K562 (cell line): ENCODE measurements around the gene KCNG1. TPM values are rescaled to one million over a fixed set of nuclear protein-coding genes. Genes with fewer than 3 reads are reported as not detected.
A peak's percentile ranks its signal among the peaks of the same experiment; 100 is the strongest.

Experiments
- ATAC-seq: fragments of 200-7000 bp; cut with Tn5 transposase; 3 replicates; pipeline ENCODE4 v1.9.1; 2020; ENCODE audit warnings: moderate library complexity
- BruUV-seq: library from RNA; stranded (reverse); fragments of 400-500 nt; replicated peaks from 2 replicates; lab custom pipeline; 2021; lab: Mats Ljungman, UMichigan
- CTCF ChIA-PET: fragments of 300-600 bp; formaldehyde crosslinking; extraction: SDS; loops from one replicate; lab custom pipeline; 2021; ENCODE audit warnings: low intra/inter-chr PET ratio; lab: Yijun Ruan, JAX
- POLR2A ChIA-PET: fragments of 300-600, 350-650 bp; sonication (Branson Sonifier 250); formaldehyde crosslinking; extraction: SDS; loops from one replicate; lab custom pipeline; 2021; ENCODE audit warnings: antibody characterized with exemption, inconsistent platforms; lab: Yijun Ruan, JAX
- DNase-seq, 4 experiments: peaks; one replicate each; pipeline versions ENCODE4 v3.0.0 to v3.0.0-alpha.2; 2011 to 2018; ENCODE audit warnings: low spot score in 3 of 4, mixed read lengths in 3 of 4; ENCODE audit errors: extremely low read depth in 1 of 4
- FAIRE-seq: peaks from 2 replicates; lab custom pipeline; 2011; peaks lifted over from hg19 to GRCh38; lab: Jason Lieb, UNC
- H2AFZ ChIP-seq: 2 replicates; pipeline ENCODE4 v1.6.0; 2011; ENCODE audit warnings: low read depth, low read length, control low read depth, inconsistent platforms
- H3K27ac ChIP-seq: fragments of 200-600 bp; 3 replicates; pipeline ENCODE4 v1.8.0; 2011; ENCODE audit warnings: low read depth, mild to moderate bottlenecking, control low read depth, inconsistent platforms, low read length, moderate library complexity, mixed read lengths; ENCODE audit errors: extremely low read depth
- H3K27me3 ChIP-seq, 2 experiments: fragments of 300-600 bp in 1 of 2; 2 replicates in 1 of 2; 3 replicates in 1 of 2; pipeline versions ENCODE4 v1.6.0 to v1.8.0; 2011; ENCODE audit warnings: inconsistent platforms in 2 of 2, low read length in 2 of 2, mild to moderate bottlenecking in 1 of 2, mixed read lengths in 1 of 2, moderate library complexity in 1 of 2; ENCODE audit not compliant: control insufficient read depth in 2 of 2, insufficient read depth in 2 of 2
- H3K36me3 ChIP-seq: fragments of 300-600 bp; 3 replicates; pipeline ENCODE4 v1.8.0; 2011; ENCODE audit warnings: mild to moderate bottlenecking, low read length, inconsistent platforms; ENCODE audit not compliant: control insufficient read depth, insufficient read depth
- H3K4me1 ChIP-seq, 2 experiments: fragments of 200-600 bp in 1 of 2; replicated peaks in 1 of 2; 2 replicates in 1 of 2; 3 replicates in 1 of 2; pipeline versions ENCODE4 v1.5.1 to v1.8.0; 2011; ENCODE audit warnings: inconsistent platforms in 2 of 2, low read length in 2 of 2, mild to moderate bottlenecking in 1 of 2, mixed read lengths in 1 of 2, moderate library complexity in 1 of 2; ENCODE audit not compliant: control insufficient read depth in 2 of 2, insufficient read depth in 2 of 2
- H3K4me2 ChIP-seq: 2 replicates; pipeline ENCODE4 v1.6.1; 2011; ENCODE audit warnings: low read length, control low read depth, inconsistent platforms, mixed read lengths; ENCODE audit not compliant: insufficient read depth
- H3K4me3 ChIP-seq: fragments of 200-600 bp; sonication (generic), shearing (Covaris generic); 2 replicates; pipeline ENCODE4 v1.5.1; 2016; ENCODE audit warnings: control low read depth, inconsistent platforms
- H3K79me2 ChIP-seq: fragments of 200-600 bp; 3 replicates; pipeline ENCODE4 v1.8.0; 2011; ENCODE audit warnings: low read length, inconsistent platforms; ENCODE audit not compliant: control insufficient read depth, insufficient read depth
- H3K9ac ChIP-seq, 2 experiments: 2 replicates each; pipeline versions ENCODE4 v1.6.0 to v1.6.1; 2011; ENCODE audit warnings: low read depth in 2 of 2, low read length in 2 of 2, control low read depth in 1 of 2, inconsistent platforms in 1 of 2, mild to moderate bottlenecking in 1 of 2, mixed read lengths in 1 of 2; ENCODE audit not compliant: insufficient read depth in 1 of 2
- H3K9me1 ChIP-seq: one replicate; pipeline ENCODE4 v1.6.0; 2011; ENCODE audit warnings: inconsistent platforms, mild to moderate bottlenecking, low read length, moderate library complexity; ENCODE audit not compliant: control insufficient read depth, insufficient read depth
- H3K9me3 ChIP-seq: replicated peaks from 2 replicates; pipeline ENCODE4 v1.5.1; 2011; ENCODE audit warnings: low read depth, low read length, inconsistent platforms; ENCODE audit not compliant: control insufficient read depth, insufficient read depth
- H4K20me1 ChIP-seq: replicated peaks from 2 replicates; pipeline ENCODE4 v1.6.1; 2011; ENCODE audit warnings: low read length, inconsistent platforms, mixed read lengths; ENCODE audit not compliant: control insufficient read depth, insufficient read depth
- ARID1B ChIP-seq: fragments of 450-650 bp; IDR thresholded peaks from 2 replicates; pipeline ENCODE4 v1.6.1; 2016; ENCODE audit warnings: antibody characterized with exemption, mild to moderate bottlenecking, inconsistent platforms
- FOSL1 ChIP-seq: fragments of 200-800 bp; sonication (Bioruptor generic); conservative IDR thresholded peaks from 2 replicates; pipeline ENCODE4 v1.6.1; 2016; ENCODE audit warnings: missing genetic modification characterization, missing compliant biosample characterization
- LEF1 ChIP-seq: fragments of 450-650 bp; IDR thresholded peaks from 2 replicates; pipeline ENCODE4 v1.6.1; 2016; ENCODE audit warnings: mild to moderate bottlenecking
- MBD2 ChIP-seq: sonication (generic); IDR thresholded peaks from 2 replicates; pipeline ENCODE4 v1.6.1; 2016; ENCODE audit warnings: low read depth, borderline replicate concordance
- MTA1 ChIP-seq: fragments of 450-650 bp; IDR thresholded peaks from 2 replicates; pipeline ENCODE4 v1.6.1; 2017; ENCODE audit warnings: borderline replicate concordance
- SMARCA5 ChIP-seq: fragments of 450-650 bp; IDR thresholded peaks from 2 replicates; pipeline ENCODE4 v1.6.1; 2016
- ZFX ChIP-seq: sonication (generic); formaldehyde crosslinking; IDR thresholded peaks from 2 replicates; pipeline ENCODE4 v1.8.0; 2022; ENCODE audit warnings: mild to moderate bottlenecking, missing genetic modification reagents, moderate library complexity
- ZNF707 ChIP-seq: fragments of 250-450 bp; sonication (Bioruptor Pico); conservative IDR thresholded peaks from 2 replicates; pipeline ENCODE4 v1.8.0; 2022; ENCODE audit warnings: inconsistent platforms, mild to moderate bottlenecking, moderate library complexity
- WGBS: fragments of 100-300 bp; shearing (Covaris generic); methylation state at CpG from one replicate; pipeline ENCODE4 v1.1.6; 2016; ENCODE audit warnings: low coverage, mixed read lengths; ENCODE audit not compliant: insufficient coverage; ENCODE audit errors: missing lambda C conversion rate; 5-methylcytosine and 5-hydroxymethylcytosine counted together
- in situ Hi-C: fragments of 300-500 bp; cut with MboI; formaldehyde crosslinking; loops from 4 replicates; pipeline ENCODE4 v1.15.0; 2018; ENCODE audit warnings: inconsistent platforms, mixed read lengths
- intact Hi-C: fragments of 100-400 bp; cut with micrococcal nuclease; formaldehyde crosslinking; loops from 2 replicates; pipeline ENCODE4 v1.14.2; 2022
- polyA plus RNA-seq, 8 experiments: library from polyadenylated mRNA; depleted of rRNA in 4 of 8; stranded (reverse) in 5 of 8; unstranded in 3 of 8; fragments of >200 nt; fragmentation: Nextera tagmentation in 2 of 8; fragmentation: Illumina TruSeq in 1 of 8; extraction: Ambion mirVana in 2 of 8; extraction: Trizol in 1 of 8; gene quantifications; 2 replicates each; pipeline versions ENCODE4 v1.2.1 to v1.2.3, GENCODE V29; 2011 to 2014; ENCODE audit warnings: inconsistent platforms in 1 of 8, missing spikeins in 1 of 8
- total RNA-seq, 7 experiments: library from RNA; depleted of rRNA in 6 of 7; stranded (reverse); fragments of >200 nt in 6 of 7; fragmentation: Illumina TruSeq in 2 of 7; extraction: Trizol in 2 of 7; gene quantifications; 2 replicates each; pipeline versions ENCODE4 v1.2.1 to v1.2.3, GENCODE V29; 2011 to 2021; ENCODE audit warnings: low replicate concordance in 1 of 7
- TF ChIP-seq, protein P1 (sequence below): IDR thresholded peaks from 2 replicates; pipeline ENCODE4 v1.6.1; 2016; ENCODE audit warnings: missing genetic modification characterization, missing compliant biosample characterization
- TF ChIP-seq, protein P2 (sequence below): IDR thresholded peaks from 2 replicates; pipeline ENCODE4 v1.6.1; 2011; ENCODE audit not compliant: insufficient read length; ENCODE audit errors: extremely low read depth
- TF ChIP-seq, protein P3 (sequence below): sonication (generic); formaldehyde crosslinking; IDR thresholded peaks from 2 replicates; pipeline ENCODE4 v1.8.0; 2022; ENCODE audit warnings: missing genetic modification reagents, mild to moderate bottlenecking, borderline replicate concordance
- TF ChIP-seq, protein P4 (sequence below): sonication (generic); formaldehyde crosslinking; IDR thresholded peaks from 2 replicates; pipeline ENCODE4 v1.8.0; 2022; ENCODE audit warnings: missing genetic modification reagents, mild to moderate bottlenecking, moderate library complexity, borderline replicate concordance

Gene KCNG1
- total and polyA plus RNA-seq, 9 of the 15 experiments (the other 6 are each of a cell fraction or from before 2014, with no cell fraction given): 0.06 to 1.5 (median 0.22) TPM; not detected in 2

DNA sequence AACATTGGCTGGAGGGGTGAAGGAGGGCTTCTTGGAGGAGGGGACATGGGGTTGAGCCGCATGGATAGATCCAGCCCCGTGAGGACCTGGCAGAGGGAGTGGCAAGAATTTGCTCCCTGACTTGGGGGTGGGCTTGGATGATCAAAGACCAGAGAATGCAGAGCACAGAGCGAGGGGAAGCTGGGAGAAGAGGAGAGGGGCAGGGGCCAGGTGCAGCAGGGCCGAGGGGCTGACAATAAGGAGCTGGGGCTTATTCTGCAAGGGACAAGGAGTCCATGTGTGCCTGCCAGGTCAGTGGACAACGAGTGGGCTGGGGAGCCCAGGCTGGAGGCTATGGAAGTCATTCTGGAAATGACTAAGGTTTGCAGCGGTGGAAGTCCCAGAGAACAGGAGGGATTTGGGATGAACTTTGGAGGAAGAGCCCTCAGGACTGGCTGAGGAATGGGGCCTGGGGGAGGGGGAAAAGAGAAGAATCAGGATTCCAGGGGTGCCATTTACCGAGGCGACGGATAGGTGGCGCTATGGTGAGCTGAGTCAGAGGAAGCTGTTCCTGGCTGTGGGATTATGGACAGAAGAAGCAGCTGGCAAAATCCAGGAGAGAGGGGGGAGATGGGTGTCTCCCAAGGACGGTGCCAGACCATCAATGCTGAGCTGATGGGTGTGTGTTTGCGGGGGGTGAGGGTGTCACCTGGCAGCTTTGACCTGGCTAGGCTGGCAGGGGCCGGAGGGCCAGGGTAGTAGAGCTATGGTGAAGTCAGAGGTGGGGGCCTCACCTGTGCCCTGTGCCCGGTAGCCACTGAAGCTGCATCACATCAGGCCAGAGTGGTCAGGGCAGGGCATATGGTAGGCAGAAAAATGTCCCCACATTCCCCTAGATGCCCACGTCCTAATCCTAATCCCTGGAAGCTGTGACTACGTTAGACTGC is 7.8 kb downstream of the KCNG1 start (continued):
- TF ChIP-seq ARID1B (no peak), FOSL1 (tag) (peak; percentile 54)

DNA sequence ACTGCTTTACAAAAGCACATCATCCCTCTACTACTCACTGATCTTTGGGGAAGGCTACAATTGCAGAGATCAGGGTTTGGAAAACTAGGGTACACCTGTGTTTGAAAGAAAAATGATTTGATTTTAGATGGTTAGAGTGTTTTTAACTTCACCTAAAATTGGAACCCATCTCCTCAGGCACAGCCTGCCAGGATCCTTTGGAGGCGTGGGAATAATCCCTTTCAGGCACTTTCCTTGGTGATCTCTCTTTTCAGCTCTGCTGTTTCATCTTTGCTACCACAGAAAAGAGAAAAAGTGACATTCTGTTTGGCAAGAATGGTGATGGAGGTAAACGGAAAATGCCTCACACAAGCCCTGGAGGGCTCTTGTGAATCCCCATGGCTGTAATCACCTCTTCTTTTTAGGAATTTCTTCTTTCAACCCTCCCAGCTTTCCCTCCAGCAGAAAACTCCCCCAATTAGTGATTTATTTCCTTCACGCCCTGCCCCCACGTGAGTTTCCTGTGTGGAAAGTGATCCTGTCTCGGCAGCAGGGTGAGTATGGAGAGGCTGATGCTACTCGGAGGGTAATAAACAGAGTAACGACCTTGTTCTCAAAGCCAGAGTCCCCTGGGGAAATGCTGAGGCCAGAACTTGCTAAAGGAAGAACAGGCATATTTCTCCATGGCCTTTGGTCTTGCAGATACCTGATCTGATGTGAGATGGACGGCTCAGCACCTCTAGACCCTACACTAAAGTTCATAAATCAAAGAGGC is 9.2 kb downstream of the KCNG1 start:
- ChIA-PET POLR2A (interaction anchor here (0.7 to 1.1 kb wide), 3 partner anchors 26 to 237 kb away, joined by 3 to 4 read pairs (median 3); no protein-coding TSS in a partner anchor), CTCF (no interaction called here)
- BruUV-seq: no TSS peak
- no peaks in the 10 kb centered on the region for H3K36me3 ChIP-seq
- intact Hi-C loops: no loop called here
- WGBS: 5% methylated on average over 8 of the region's 8 CpGs
- no peaks in the 10 kb centered on the region for H3K9me1 ChIP-seq
- peaks cover 13 to 76% of the 10 kb centered on the region in 2 experiments; a peak in 4 of 5 replicates for H3K27me3 ChIP-seq
- H3K4me1 ChIP-seq: peaks cover 0 to 11% of the 10 kb centered on the region in 2 experiments; a peak in 2 of 5 replicates
- no peak overlapping the region for H3K27ac ChIP-seq
- in situ Hi-C loops: no loop called here
- FAIRE-seq (no peak), DNase-seq (no peak), ATAC-seq (no peak)
- H4K20me1 ChIP-seq: peaks cover 3% of the 10 kb centered on the region
- no peak overlapping the region for H3K9ac ChIP-seq
- H2AFZ ChIP-seq: no peak overlapping the region
- H3K79me2 ChIP-seq: no peaks in the 10 kb centered on the region
- H3K9me3 ChIP-seq: no peaks in the 10 kb centered on the region
- H3K4me3 ChIP-seq: no peak overlapping the region
- no peak overlapping the region for H3K4me2 ChIP-seq
- TF ChIP-seq MTA1: no peak
- TF ChIP-seq ZNF707: no peak
- TF ChIP-seq, protein P1, sequence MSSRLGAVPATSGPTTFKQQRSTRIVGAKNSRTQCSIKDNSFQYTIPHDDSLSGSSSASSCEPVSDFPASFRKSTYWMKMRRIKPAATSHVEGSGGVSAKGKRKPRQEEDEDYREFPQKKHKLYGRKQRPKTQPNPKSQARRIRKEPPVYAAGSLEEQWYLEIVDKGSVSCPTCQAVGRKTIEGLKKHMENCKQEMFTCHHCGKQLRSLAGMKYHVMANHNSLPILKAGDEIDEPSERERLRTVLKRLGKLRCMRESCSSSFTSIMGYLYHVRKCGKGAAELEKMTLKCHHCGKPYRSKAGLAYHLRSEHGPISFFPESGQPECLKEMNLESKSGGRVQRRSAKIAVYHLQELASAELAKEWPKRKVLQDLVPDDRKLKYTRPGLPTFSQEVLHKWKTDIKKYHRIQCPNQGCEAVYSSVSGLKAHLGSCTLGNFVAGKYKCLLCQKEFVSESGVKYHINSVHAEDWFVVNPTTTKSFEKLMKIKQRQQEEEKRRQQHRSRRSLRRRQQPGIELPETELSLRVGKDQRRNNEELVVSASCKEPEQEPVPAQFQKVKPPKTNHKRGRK (tag): no peak
- TF ChIP-seq, protein P2, sequence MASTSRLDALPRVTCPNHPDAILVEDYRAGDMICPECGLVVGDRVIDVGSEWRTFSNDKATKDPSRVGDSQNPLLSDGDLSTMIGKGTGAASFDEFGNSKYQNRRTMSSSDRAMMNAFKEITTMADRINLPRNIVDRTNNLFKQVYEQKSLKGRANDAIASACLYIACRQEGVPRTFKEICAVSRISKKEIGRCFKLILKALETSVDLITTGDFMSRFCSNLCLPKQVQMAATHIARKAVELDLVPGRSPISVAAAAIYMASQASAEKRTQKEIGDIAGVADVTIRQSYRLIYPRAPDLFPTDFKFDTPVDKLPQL: no peak
- no peak for TF ChIP-seq MBD2
- no peak for TF ChIP-seq ZFX (CRISPR knock-in tag)
- no peak for TF ChIP-seq LEF1
- TF ChIP-seq, protein P3, sequence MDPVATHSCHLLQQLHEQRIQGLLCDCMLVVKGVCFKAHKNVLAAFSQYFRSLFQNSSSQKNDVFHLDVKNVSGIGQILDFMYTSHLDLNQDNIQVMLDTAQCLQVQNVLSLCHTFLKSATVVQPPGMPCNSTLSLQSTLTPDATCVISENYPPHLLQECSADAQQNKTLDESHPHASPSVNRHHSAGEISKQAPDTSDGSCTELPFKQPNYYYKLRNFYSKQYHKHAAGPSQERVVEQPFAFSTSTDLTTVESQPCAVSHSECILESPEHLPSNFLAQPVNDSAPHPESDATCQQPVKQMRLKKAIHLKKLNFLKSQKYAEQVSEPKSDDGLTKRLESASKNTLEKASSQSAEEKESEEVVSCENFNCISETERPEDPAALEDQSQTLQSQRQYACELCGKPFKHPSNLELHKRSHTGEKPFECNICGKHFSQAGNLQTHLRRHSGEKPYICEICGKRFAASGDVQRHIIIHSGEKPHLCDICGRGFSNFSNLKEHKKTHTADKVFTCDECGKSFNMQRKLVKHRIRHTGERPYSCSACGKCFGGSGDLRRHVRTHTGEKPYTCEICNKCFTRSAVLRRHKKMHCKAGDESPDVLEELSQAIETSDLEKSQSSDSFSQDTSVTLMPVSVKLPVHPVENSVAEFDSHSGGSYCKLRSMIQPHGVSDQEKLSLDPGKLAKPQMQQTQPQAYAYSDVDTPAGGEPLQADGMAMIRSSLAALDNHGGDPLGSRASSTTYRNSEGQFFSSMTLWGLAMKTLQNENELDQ: no peak
- TF ChIP-seq, protein P4, sequence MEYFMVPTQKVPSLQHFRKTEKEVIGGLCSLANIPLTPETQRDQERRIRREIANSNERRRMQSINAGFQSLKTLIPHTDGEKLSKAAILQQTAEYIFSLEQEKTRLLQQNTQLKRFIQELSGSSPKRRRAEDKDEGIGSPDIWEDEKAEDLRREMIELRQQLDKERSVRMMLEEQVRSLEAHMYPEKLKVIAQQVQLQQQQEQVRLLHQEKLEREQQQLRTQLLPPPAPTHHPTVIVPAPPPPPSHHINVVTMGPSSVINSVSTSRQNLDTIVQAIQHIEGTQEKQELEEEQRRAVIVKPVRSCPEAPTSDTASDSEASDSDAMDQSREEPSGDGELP (CRISPR knock-in tag): no peak
- TF ChIP-seq SMARCA5: no peak
